NK-92 treated with Interleukin-12 subunit alpha and Interleukin-12 subunit beta, amount 100 ng/mL, for 24 hours (cell line): ENCODE data around the gene TULP4.
"Not testable (repeated sequence)": the region's sequence is repeated elsewhere in the genome, so short reads cannot be mapped to it uniquely, and the experiment has no call there.

Experiments
- DNase-seq: peaks from one replicate; lab custom pipeline; 2025; lab: John Stamatoyannopoulos, UW

TULP4 gene

GRCh38 chr6:158328952-158329351 lies 16.7 kb downstream of the TULP4 start:
- no peak for DNase-seq

- DNase-seq = no peak
Observed at GRCh38 chr6:158329531-158329930, 17.3 kb downstream of the TULP4 start.

- no peak for DNase-seq
Observed at GRCh38 chr6:158330016-158330415, 17.8 kb downstream of the TULP4 start.

GRCh38 chr6:158332237-158332636 lies 20.0 kb downstream of the TULP4 start:
- DNase-seq = no peak

GRCh38 chr6:158333094-158333493 lies 20.8 kb downstream of the TULP4 start:
- DNase-seq = no peak

- DNase-seq = no peak
Observed at GRCh38 chr6:158334534-158334933, 22.3 kb downstream of the TULP4 start.

- no peak for DNase-seq
Observed at GRCh38 chr6:158337332-158337731, 25.1 kb downstream of the TULP4 start.

- DNase-seq = no peak
Observed at GRCh38 chr6:158338311-158339112, 26.2 kb downstream of the TULP4 start.

- DNase-seq = not testable (repeated sequence)
Observed at GRCh38 chr6:158339197-158339596, 26.9 kb downstream of the TULP4 start.

- DNase-seq = no peak
Observed at GRCh38 chr6:158340252-158340651, 28.0 kb downstream of the TULP4 start.

GRCh38 chr6:158344534-158344933 lies 32.3 kb downstream of the TULP4 start:
- no peak for DNase-seq

GRCh38 chr6:158345444-158345843 lies 33.2 kb downstream of the TULP4 start:
- not testable (repeated sequence) for DNase-seq

- DNase-seq = no peak
Observed at GRCh38 chr6:158347335-158347734, 35.1 kb downstream of the TULP4 start.

GRCh38 chr6:158348737-158349504 lies 36.7 kb downstream of the TULP4 start:
- DNase-seq = not testable (repeated sequence)

GRCh38 chr6:158349505-158350275 lies 37.4 kb downstream of the TULP4 start:
- not testable (repeated sequence) for DNase-seq

GRCh38 chr6:158350731-158351130 lies 38.5 kb downstream of the TULP4 start:
- DNase-seq = not testable (repeated sequence)

GRCh38 chr6:158353883-158354877 lies 41.9 kb downstream of the TULP4 start:
- no peak for DNase-seq

GRCh38 chr6:158356586-158357546 lies 44.6 kb downstream of the TULP4 start:
- DNase-seq = no peak

- no peak for DNase-seq
Observed at GRCh38 chr6:158357570-158358216, 45.4 kb downstream of the TULP4 start.
